WERI-Rb-1 (cell line): ENCODE data around the gene PRKAR2B.
"Not testable (repeated sequence)": the region's sequence is repeated elsewhere in the genome, so short reads cannot be mapped to it uniquely, and the experiment has no call there.

Source experiments
- DNase-seq: peaks from one replicate; pipeline ENCODE4 v3.0.0-alpha.2; 2020
- H3K27ac ChIP-seq: fragments of 250-450 bp; sonication (Bioruptor Pico); 2 replicates; pipeline ENCODE4 v1.5.1; 2020; ENCODE audit warnings: mild to moderate bottlenecking, moderate library complexity
- H3K27me3 ChIP-seq: fragments of 250-450 bp; sonication (Bioruptor Pico); 2 replicates; pipeline ENCODE4 v1.5.1; 2021; ENCODE audit warnings: mild to moderate bottlenecking, low read depth, moderate library complexity; ENCODE audit not compliant: insufficient read depth, severe bottlenecking
- H3K36me3 ChIP-seq: fragments of 250-450 bp; sonication (Bioruptor Pico); 2 replicates; pipeline ENCODE4 v1.5.1; 2020; ENCODE audit warnings: mild to moderate bottlenecking, moderate library complexity
- H3K4me3 ChIP-seq: 2 replicates; pipeline ENCODE4 v1.5.1; 2011; ENCODE audit warnings: low read depth, mild to moderate bottlenecking, control low read depth, low read length
- H3K9me3 ChIP-seq: fragments of 250-450 bp; sonication (Bioruptor Pico); 2 replicates; pipeline ENCODE4 v1.5.1; 2021; ENCODE audit warnings: mild to moderate bottlenecking, moderate library complexity; ENCODE audit not compliant: severe bottlenecking
- TF ChIP-seq, protein P1 (sequence below): IDR thresholded peaks from 2 replicates; pipeline ENCODE4 v1.5.1; 2011; ENCODE audit warnings: low read depth, mild to moderate bottlenecking, control low read depth, inconsistent platforms, low read length

PRKAR2B gene

DNA sequence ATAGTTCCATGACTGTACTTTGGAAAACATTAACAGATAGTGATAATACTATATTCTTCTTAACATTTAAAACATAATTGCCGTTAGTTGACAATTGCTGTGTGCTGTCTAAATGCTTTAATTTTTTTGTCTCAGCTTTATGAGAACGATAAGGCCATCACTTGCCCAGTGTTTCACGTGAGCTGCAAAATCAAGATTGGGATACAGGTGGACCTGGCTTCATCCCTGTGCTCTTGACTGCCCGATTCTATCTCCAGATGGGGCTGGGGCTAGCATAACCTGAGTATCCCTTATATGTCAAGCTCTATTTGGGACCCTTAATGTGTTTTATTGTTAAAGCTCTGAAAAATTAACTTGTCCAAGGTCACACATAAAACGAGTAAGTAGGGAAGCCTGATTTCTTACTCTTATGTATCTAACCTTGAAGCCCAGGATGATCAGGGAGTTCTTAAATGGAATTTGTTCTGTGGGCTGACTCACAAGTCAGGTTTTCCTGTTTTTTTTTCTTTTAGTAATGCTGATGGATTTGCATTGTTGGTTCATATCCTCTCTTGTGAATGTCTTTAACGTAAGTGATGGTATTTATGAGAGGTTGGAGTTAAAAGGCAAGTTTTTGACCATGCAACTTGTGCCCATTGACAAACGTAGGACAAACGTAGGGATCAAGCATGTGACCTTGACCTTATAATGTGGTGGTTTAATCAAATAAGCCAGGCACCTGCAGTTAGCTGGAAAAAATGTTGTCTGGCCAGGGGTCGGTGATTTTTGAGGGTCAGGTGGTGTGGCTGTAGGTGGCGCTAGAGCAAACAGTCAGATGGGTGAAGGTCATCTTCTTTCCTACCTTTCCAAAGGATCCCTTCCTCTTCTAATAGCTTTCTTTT, 3.6 kb downstream of the PRKAR2B start:
- no peak overlapping the region for H3K27ac ChIP-seq
- H3K27me3 ChIP-seq: no peaks in the 10 kb centered on the region
- no peak overlapping the region for H3K4me3 ChIP-seq
- DNase-seq: no peak
- no peaks in the 10 kb centered on the region for H3K9me3 ChIP-seq
- TF ChIP-seq, protein P1, sequence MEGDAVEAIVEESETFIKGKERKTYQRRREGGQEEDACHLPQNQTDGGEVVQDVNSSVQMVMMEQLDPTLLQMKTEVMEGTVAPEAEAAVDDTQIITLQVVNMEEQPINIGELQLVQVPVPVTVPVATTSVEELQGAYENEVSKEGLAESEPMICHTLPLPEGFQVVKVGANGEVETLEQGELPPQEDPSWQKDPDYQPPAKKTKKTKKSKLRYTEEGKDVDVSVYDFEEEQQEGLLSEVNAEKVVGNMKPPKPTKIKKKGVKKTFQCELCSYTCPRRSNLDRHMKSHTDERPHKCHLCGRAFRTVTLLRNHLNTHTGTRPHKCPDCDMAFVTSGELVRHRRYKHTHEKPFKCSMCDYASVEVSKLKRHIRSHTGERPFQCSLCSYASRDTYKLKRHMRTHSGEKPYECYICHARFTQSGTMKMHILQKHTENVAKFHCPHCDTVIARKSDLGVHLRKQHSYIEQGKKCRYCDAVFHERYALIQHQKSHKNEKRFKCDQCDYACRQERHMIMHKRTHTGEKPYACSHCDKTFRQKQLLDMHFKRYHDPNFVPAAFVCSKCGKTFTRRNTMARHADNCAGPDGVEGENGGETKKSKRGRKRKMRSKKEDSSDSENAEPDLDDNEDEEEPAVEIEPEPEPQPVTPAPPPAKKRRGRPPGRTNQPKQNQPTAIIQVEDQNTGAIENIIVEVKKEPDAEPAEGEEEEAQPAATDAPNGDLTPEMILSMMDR: peak; percentile 54
- H3K36me3 ChIP-seq: no peaks in the 10 kb centered on the region

DNA sequence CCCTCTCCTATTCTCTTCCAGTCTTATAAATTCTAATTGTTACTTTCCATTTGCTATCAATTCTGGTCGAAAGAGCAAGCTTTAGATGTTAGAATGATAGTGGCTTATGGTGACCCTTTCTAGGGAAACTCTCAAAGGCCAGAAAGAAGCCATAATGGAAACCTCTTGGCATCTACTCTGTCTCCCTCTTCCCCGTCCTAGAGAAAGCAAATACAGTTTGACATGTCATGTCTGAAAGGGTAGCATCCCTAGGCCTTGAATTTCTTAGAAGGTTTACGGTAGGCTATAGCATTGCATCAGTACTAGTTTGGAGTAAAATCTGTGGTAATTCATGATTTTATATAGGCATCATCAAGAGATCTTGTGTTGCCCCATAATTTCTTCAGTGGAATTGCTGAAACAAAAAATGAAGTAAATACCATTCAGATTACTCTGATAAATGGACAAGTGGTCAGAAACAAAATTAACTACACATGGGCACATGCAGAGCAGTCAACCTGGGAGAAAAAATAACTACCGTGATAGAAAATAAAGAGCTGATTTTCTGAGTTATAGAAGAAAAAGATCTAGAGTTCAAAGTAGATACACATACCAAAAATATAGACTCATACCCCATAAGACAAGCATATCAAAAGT, 4.4 kb downstream of the PRKAR2B start:
- TF ChIP-seq, protein P1: no peak
- DNase-seq: no peak
- H3K9me3 ChIP-seq: no peaks in the 10 kb centered on the region
- no peaks in the 10 kb centered on the region for H3K36me3 ChIP-seq
- no peak overlapping the region for H3K4me3 ChIP-seq
- no peak overlapping the region for H3K27ac ChIP-seq
- no peaks in the 10 kb centered on the region for H3K27me3 ChIP-seq

DNA sequence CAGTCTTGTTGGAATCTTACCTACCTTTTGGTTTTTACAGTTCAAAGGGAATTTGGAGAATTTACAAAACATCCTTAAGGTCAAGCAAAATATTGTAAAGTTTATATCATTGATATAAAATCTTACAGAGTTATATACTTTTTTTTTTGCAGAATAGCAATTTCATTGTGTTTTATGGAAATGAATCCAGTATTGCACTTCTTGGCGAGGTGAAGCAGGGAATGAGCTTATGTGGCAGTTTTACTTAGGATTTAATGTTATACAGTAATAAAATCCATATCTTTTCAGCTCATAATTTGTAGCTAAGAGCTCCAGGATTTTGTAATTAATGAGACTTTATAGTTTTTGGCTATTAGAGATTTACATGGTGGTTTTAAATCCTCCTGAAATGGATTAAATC, 5.0 kb downstream of the PRKAR2B start:
- H3K9me3 ChIP-seq: no peaks in the 10 kb centered on the region
- no peak overlapping the region for H3K27ac ChIP-seq
- DNase-seq: no peak
- H3K36me3 ChIP-seq: no peaks in the 10 kb centered on the region
- TF ChIP-seq, protein P1: no peak
- no peaks in the 10 kb centered on the region for H3K27me3 ChIP-seq
- no peak overlapping the region for H3K4me3 ChIP-seq

DNA sequence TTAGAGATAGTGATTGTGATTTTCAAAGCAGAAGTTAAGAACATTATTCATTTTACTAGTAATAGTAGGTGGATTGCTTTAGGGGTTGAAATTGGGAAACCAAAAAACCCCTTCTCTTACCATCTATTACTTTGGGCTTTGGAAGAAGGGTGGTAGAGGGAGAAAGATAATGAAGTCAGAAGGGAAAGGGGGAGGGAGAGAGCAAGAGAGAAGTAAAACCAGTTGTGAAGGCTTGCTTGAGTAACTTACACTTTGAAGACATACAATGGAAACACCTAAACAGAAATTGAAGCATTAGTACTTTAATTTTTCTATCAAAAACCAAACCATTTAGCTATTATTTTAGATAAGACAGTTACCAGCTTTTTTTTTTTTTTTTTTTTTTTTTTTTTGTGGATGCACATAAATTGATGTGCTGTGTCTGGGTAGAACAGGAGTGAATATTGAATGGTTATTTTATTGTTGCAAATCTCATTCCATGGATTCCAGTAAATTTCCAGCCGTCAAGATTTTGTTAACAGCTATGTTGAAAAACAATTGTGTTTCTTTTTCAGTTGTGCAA, 5.5 kb downstream of the PRKAR2B start:
- Histone ChIP-seq H3K4me3 (no peak overlapping the region), H3K36me3 (no peaks in the 10 kb centered on the region), H3K9me3 (no peaks in the 10 kb centered on the region), H3K27ac (no peak overlapping the region), H3K27me3 (no peaks in the 10 kb centered on the region)
- TF ChIP-seq, protein P1: no peak
- no peak for DNase-seq

DNA sequence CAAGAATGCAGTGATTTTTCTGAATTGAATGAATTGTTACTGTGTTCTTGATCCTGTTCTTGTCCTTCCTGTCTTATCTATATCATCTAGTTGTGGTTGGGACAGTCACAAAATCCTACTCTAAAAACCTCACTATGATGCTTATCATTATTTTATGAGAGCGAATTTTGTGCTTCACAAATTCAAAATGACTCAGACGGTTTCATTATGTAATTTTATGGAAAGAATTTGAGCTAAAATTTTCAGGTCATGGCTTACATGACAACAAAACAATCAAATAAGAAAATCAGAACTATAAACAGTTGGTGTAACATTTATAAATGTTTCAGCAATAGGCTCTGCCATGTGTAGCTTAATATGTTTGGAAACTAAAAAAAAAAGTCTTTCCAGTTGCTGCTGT, 6.9 kb downstream of the PRKAR2B start:
- Histone ChIP-seq H3K27me3 (no peaks in the 10 kb centered on the region), H3K36me3 (no peaks in the 10 kb centered on the region), H3K9me3 (no peaks in the 10 kb centered on the region), H3K27ac (no peak overlapping the region), H3K4me3 (no peak overlapping the region)
- no peak for DNase-seq
- TF ChIP-seq, protein P1: no peak

DNA sequence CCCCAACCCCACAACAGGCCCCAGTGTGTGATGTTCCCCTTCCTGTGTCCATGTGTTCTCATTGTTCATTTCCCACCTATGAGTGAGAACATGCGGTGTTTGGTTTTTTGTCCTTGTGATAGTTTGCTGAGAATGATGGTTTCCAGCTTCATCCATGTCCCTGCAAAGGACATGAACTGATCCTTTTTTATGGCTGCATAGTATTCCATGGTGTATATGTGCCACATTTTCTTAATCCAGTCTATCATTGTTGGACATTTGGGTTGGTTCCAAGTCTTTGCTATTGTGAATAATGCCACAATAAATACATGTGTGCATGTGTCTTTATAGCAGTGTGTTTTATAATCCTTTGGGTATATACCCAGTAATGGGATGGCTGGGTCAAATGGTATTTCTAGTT, 10.5 kb downstream of the PRKAR2B start:
- H3K27ac ChIP-seq, DNase-seq, H3K36me3 ChIP-seq, H3K9me3 ChIP-seq, H3K4me3 ChIP-seq, H3K27me3 ChIP-seq: not testable (repeated sequence)

DNA sequence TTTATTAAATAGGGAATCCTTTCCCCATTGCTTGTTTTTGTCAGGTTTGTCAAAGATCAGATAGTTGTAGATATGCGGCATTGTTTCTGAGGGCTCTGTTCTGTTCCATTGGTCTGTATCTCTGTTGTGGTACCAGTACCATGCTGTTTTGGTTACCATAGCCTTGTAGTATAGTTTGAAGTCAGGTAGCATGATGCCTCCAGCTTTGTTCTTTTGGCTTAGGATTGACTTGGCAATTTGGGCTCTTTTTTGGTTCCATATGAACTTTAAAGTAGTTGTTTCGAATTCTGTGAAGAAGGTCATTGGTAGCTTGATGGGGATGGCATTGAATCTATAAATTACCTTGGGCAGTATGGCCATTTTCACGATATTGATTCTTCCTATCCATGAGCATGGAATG, 11.6 kb downstream of the PRKAR2B start:
- H3K4me3 ChIP-seq, H3K27ac ChIP-seq, H3K9me3 ChIP-seq, H3K27me3 ChIP-seq, H3K36me3 ChIP-seq, DNase-seq: not testable (repeated sequence)
